ENCODE data around the gene GLT1D1.
"Not testable (repeated sequence)": the region's sequence is repeated elsewhere in the genome, so short reads cannot be mapped to it uniquely, and the experiment has no call there.

The GLT1D1 gene

GRCh38 chr12:128820723-128821432, 32.4 kb upstream of the GLT1D1 start:
- DNase-seq (ENCODE audit: low read depth, low spot score) = no peak
- no peaks in the 10 kb centered on the region for H3K4me1 ChIP-seq (ENCODE audit: control insufficient read depth, insufficient read depth, low read length)
- no peak overlapping the region for H3K4me3 ChIP-seq (ENCODE audit: low read length)
- H3K9me3 ChIP-seq (ENCODE audit: control insufficient read depth, insufficient read depth, low read length) = no peaks in the 10 kb centered on the region; the same call in none of the 2 replicates
- no peaks in the 10 kb centered on the region for H3K27me3 ChIP-seq (ENCODE audit: control insufficient read depth, insufficient read depth, low read length)
- H3K27ac ChIP-seq (ENCODE audit: low read length) = no peak overlapping the region
- WGBS (ENCODE audit: insufficient coverage, insufficient read length) = no CpG with 5 or more reads among the region's 7 CpGs
- H3K36me3 ChIP-seq (ENCODE audit: control insufficient read depth, insufficient read depth, low read length) = no peaks in the 10 kb centered on the region

- Histone ChIP-seq H3K4me3 (ENCODE audit: low read length) (peak overlapping the region; percentile 44; the same call in 1 of the 2 replicates), H3K36me3 (ENCODE audit: control insufficient read depth, insufficient read depth, low read length) (no peaks in the 10 kb centered on the region), H3K9me3 (ENCODE audit: control insufficient read depth, insufficient read depth, low read length) (peaks cover 2% of the 10 kb centered on the region), H3K4me1 (ENCODE audit: control insufficient read depth, insufficient read depth, low read length) (no peaks in the 10 kb centered on the region), H3K27me3 (ENCODE audit: control insufficient read depth, insufficient read depth, low read length) (no peaks in the 10 kb centered on the region), H3K27ac (ENCODE audit: low read length) (no peak overlapping the region)
- no peak for DNase-seq (ENCODE audit: low read depth, low spot score)
- no CpG with 5 or more reads among the region's 88 CpGs for WGBS (ENCODE audit: insufficient coverage, insufficient read length)
Observed at GRCh38 chr12:128823216-128823915, 29.9 kb upstream of the GLT1D1 start.

GRCh38 chr12:128823916-128824839, 29.1 kb upstream of the GLT1D1 start, which contains the start of gene SLC15A4:
Gene SLC15A4 (minus strand): TSS chr12:128823958. CDS start chr12:128823943, 15 bp downstream.
- Histone ChIP-seq H3K27ac (ENCODE audit: low read length) (no peak within 1 kb of the TSS), H3K27me3 (ENCODE audit: control insufficient read depth, insufficient read depth, low read length) (no peaks in the 10 kb centered on the region), H3K9me3 (ENCODE audit: control insufficient read depth, insufficient read depth, low read length) (peaks cover 4% of the 10 kb centered on the region), H3K4me3 (ENCODE audit: low read length) (peak within 1 kb of the TSS; percentile 44; the same call in 1 of the 2 replicates), H3K4me1 (ENCODE audit: control insufficient read depth, insufficient read depth, low read length) (no peaks in the 10 kb centered on the region), H3K36me3 (ENCODE audit: control insufficient read depth, insufficient read depth, low read length) (no peaks in the 10 kb centered on the region)
- DNase-seq (ENCODE audit: low read depth, low spot score) = no peak
- no CpG with 5 or more reads among the region's 63 CpGs for WGBS (ENCODE audit: insufficient coverage, insufficient read length)

DNA sequence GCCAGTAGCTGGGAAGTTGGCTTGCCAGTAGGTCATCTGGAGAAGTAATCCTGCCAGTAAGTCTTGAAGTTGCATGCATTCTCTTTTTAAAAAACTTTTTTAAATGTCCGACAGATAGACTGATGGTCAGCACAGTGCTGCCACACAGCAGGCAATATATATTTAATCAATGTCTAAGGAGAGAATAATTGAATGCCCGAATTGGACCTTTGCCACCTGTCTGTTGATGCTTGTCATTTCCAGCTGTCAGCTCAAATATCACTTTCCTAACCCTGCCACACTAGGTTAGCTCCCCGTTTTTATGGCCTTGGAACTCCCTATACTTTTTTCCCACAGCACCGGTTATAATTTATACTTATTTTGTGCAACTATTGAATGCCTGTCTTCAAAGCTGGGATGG, 27.4 kb upstream of the GLT1D1 start:
- no peaks in the 10 kb centered on the region for H3K4me1 ChIP-seq (ENCODE audit: control insufficient read depth, insufficient read depth, low read length)
- no peak overlapping the region for H3K27ac ChIP-seq (ENCODE audit: low read length)
- no peaks in the 10 kb centered on the region for H3K36me3 ChIP-seq (ENCODE audit: control insufficient read depth, insufficient read depth, low read length)
- H3K9me3 ChIP-seq (ENCODE audit: control insufficient read depth, insufficient read depth, low read length) = peaks cover 10% of the 10 kb centered on the region
- no peaks in the 10 kb centered on the region for H3K27me3 ChIP-seq (ENCODE audit: control insufficient read depth, insufficient read depth, low read length)
- no peak for DNase-seq (ENCODE audit: low read depth, low spot score)
- no CpG with 5 or more reads among the region's 4 CpGs for WGBS (ENCODE audit: insufficient coverage, insufficient read length)
- H3K4me3 ChIP-seq (ENCODE audit: low read length) = no peak overlapping the region

- WGBS (ENCODE audit: insufficient coverage, insufficient read length) = no CpG with 5 or more reads among the region's 2 CpGs
- Histone ChIP-seq H3K27ac (ENCODE audit: low read length) (no peak overlapping the region), H3K36me3 (ENCODE audit: control insufficient read depth, insufficient read depth, low read length) (no peaks in the 10 kb centered on the region)
Observed at GRCh38 chr12:128827724-128828123, 25.6 kb upstream of the GLT1D1 start.

DNA sequence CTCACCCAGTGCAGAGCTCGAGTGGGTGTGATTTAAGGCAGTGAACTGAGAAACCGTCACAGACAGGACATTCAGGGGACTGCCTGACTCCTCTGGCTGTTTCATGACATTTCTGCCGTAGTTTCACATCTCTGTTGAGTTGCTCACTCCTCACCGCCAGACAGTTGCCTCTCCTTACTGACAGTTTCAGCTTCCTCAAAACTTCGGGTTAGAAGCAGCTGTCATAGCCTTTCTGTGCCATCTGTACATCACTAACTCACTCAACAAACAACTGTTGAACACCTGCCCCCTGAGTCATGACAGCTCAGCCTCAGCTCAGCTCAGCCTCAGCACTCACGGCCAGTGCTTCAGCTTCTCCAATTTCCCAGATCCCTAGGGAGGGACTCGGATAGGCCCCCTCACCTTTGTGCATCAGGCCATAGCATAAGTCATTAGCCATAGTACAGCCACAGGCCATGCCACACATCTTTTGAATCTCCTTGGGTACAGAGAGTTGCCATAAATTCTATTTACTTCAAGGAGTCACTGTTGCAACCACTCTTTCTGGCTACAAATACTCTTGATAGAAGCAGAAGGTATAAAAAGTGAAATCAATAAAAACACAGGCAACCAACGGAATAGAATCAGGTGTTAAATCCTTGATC, 23.3 kb upstream of the GLT1D1 start:
- Histone ChIP-seq H3K27me3 (ENCODE audit: control insufficient read depth, insufficient read depth, low read length) (no peaks in the 10 kb centered on the region), H3K4me3 (ENCODE audit: low read length) (no peak overlapping the region), H3K9me3 (ENCODE audit: control insufficient read depth, insufficient read depth, low read length) (peaks cover 10% of the 10 kb centered on the region), H3K27ac (ENCODE audit: low read length) (no peak overlapping the region), H3K4me1 (ENCODE audit: control insufficient read depth, insufficient read depth, low read length) (no peaks in the 10 kb centered on the region), H3K36me3 (ENCODE audit: control insufficient read depth, insufficient read depth, low read length) (no peaks in the 10 kb centered on the region)
- no CpG with 5 or more reads among the region's 8 CpGs for WGBS (ENCODE audit: insufficient coverage, insufficient read length)
- no peak for DNase-seq (ENCODE audit: low read depth, low spot score)

More at GRCh38 chr12:128827724-128828123, 25.6 kb upstream of the GLT1D1 start:
- peaks cover 10% of the 10 kb centered on the region for H3K9me3 ChIP-seq (ENCODE audit: control insufficient read depth, insufficient read depth, low read length)
- no peaks in the 10 kb centered on the region for H3K27me3 ChIP-seq (ENCODE audit: control insufficient read depth, insufficient read depth, low read length)
- no peaks in the 10 kb centered on the region for H3K4me1 ChIP-seq (ENCODE audit: control insufficient read depth, insufficient read depth, low read length)
- no peak overlapping the region for H3K4me3 ChIP-seq (ENCODE audit: low read length)
- DNase-seq (ENCODE audit: low read depth, low spot score) = no peak

GRCh38 chr12:128830505-128830893, 22.8 kb upstream of the GLT1D1 start:
- WGBS (ENCODE audit: insufficient coverage, insufficient read length) = no CpG with 5 or more reads among the region's 7 CpGs

DNA sequence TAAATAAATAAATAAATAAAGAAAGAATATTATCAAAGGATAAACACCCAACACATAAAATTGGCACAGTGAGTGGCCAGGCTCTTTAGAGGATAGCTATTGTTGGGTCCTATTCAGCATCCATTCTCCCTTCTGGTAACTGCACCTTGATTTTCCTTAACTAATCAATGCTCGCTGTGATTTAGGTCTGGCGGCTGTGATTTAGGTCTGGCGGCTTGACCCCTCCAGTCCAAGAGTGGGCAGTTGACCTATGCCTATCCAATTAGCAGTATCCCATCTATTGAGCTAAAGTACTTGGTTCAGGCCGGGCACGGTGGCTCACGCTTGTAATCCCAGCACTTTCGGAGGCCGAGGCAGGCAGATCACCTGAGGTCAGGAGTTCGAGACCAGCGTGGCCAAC, 19.9 kb upstream of the GLT1D1 start:
- Histone ChIP-seq H3K27me3 (ENCODE audit: control insufficient read depth, insufficient read depth, low read length) (no peaks in the 10 kb centered on the region), H3K4me1 (ENCODE audit: control insufficient read depth, insufficient read depth, low read length) (no peaks in the 10 kb centered on the region), H3K27ac (ENCODE audit: low read length) (no peak overlapping the region), H3K4me3 (ENCODE audit: low read length) (no peak overlapping the region), H3K36me3 (ENCODE audit: control insufficient read depth, insufficient read depth, low read length) (no peaks in the 10 kb centered on the region), H3K9me3 (ENCODE audit: control insufficient read depth, insufficient read depth, low read length) (peaks cover 8% of the 10 kb centered on the region)
- no peak for DNase-seq (ENCODE audit: low read depth, low spot score)
- no CpG with 5 or more reads among the region's 10 CpGs for WGBS (ENCODE audit: insufficient coverage, insufficient read length)

More at GRCh38 chr12:128830505-128830893, 22.8 kb upstream of the GLT1D1 start:
- no peak overlapping the region for H3K4me3 ChIP-seq (ENCODE audit: low read length)
- no peak for DNase-seq (ENCODE audit: low read depth, low spot score)
- H3K27ac ChIP-seq (ENCODE audit: low read length) = no peak overlapping the region
- H3K36me3 ChIP-seq (ENCODE audit: control insufficient read depth, insufficient read depth, low read length) = no peaks in the 10 kb centered on the region
- H3K4me1 ChIP-seq (ENCODE audit: control insufficient read depth, insufficient read depth, low read length) = no peaks in the 10 kb centered on the region
- no peaks in the 10 kb centered on the region for H3K27me3 ChIP-seq (ENCODE audit: control insufficient read depth, insufficient read depth, low read length)
- H3K9me3 ChIP-seq (ENCODE audit: control insufficient read depth, insufficient read depth, low read length) = peaks cover 10% of the 10 kb centered on the region

GRCh38 chr12:128839885-128840284, 13.4 kb upstream of the GLT1D1 start:
- not testable (repeated sequence) for H3K4me1 ChIP-seq (ENCODE audit: control insufficient read depth, insufficient read depth, low read length); H3K27me3 ChIP-seq (ENCODE audit: control insufficient read depth, insufficient read depth, low read length); H3K9me3 ChIP-seq (ENCODE audit: control insufficient read depth, insufficient read depth, low read length); DNase-seq (ENCODE audit: low read depth, low spot score); H3K4me3 ChIP-seq (ENCODE audit: low read length); H3K27ac ChIP-seq (ENCODE audit: low read length); H3K36me3 ChIP-seq (ENCODE audit: control insufficient read depth, insufficient read depth, low read length)
- no CpG with 5 or more reads among the region's 12 CpGs for WGBS (ENCODE audit: insufficient coverage, insufficient read length)

Data from iPS DF 6.9 (cell line).